Thymus (tissue), 14 donors: ENCODE results near the gene SLC11A1. TPM values are rescaled to one million over a fixed set of nuclear protein-coding genes. Genes with fewer than 3 reads are reported as not detected.

Source experiments
- DNase-seq, 9 donors: peaks; one replicate each; pipeline ENCODE4 v3.0.0-alpha.2; 2013; ENCODE audit warnings: low spot score in 9 of 9, low read depth in 6 of 9, missing footprints in 1 of 9
- H3K27ac ChIP-seq, 2 donors: one replicate each; pipeline ENCODE4 v1.5.1; 2013; ENCODE audit warnings: control low read depth in 1 of 2, low read depth in 1 of 2, low read length in 1 of 2, mild to moderate bottlenecking in 1 of 2, moderate library complexity in 1 of 2
- H3K27me3 ChIP-seq, 2 donors: one replicate each; pipeline ENCODE4 v1.5.1; 2013; ENCODE audit warnings: low read length in 1 of 2; ENCODE audit not compliant: control insufficient read depth in 2 of 2, insufficient read depth in 1 of 2
- H3K36me3 ChIP-seq, 2 donors: one replicate each; pipeline ENCODE4 v1.5.1; 2013; ENCODE audit warnings: low read length in 1 of 2, mild to moderate bottlenecking in 1 of 2, moderate library complexity in 1 of 2; ENCODE audit not compliant: control insufficient read depth in 2 of 2, insufficient read depth in 2 of 2
- H3K4me1 ChIP-seq, 2 donors: one replicate each; pipeline ENCODE4 v1.5.1; 2013; ENCODE audit warnings: low read length in 2 of 2; ENCODE audit not compliant: control insufficient read depth in 2 of 2, insufficient read depth in 2 of 2
- H3K4me3 ChIP-seq, 2 donors: one replicate each; pipeline ENCODE4 v1.5.1; 2013; ENCODE audit warnings: low read length in 2 of 2, control low read depth in 1 of 2, mild to moderate bottlenecking in 1 of 2
- H3K9me3 ChIP-seq, 2 donors: one replicate each; pipeline ENCODE4 v1.5.1; 2013; ENCODE audit warnings: low read length in 1 of 2, mild to moderate bottlenecking in 1 of 2; ENCODE audit not compliant: control insufficient read depth in 2 of 2, insufficient read depth in 1 of 2
- WGBS: extraction: QIAGEN DNeasy Blood & Tissue Kit; methylation state at CpG from one replicate; pipeline ENCODE4 v1.1.7; 2013; 5-methylcytosine and 5-hydroxymethylcytosine counted together
- long read RNA-seq, 10 donors: transcript quantifications; one replicate each; lab custom pipeline, GENCODE V29; 2026
- polyA plus RNA-seq: library from polyadenylated mRNA; stranded (reverse); fragments of 200-250 nt; gene quantifications from one replicate; pipeline ENCODE4 v1.2.3, GENCODE V29; 2013
- total RNA-seq: library from RNA; stranded (reverse); fragments of 120-200 nt; gene quantifications from one replicate; pipeline ENCODE4 v1.2.4, GENCODE V29; 2013
- donor health status: healthy.

The SLC11A1 gene
- 0.71 TPM for total RNA-seq
- 25.2 TPM for polyA plus RNA-seq
- long read RNA-seq, donor 1, result 0 reads
- long read RNA-seq, donor 2, result 0 reads
- long read RNA-seq, donor 3, result 0 reads
- long read RNA-seq, donor 4, result 0 reads
- long read RNA-seq, donor 5, result 0 reads
- long read RNA-seq, donor 6, result 0 reads
- long read RNA-seq, donor 7, result 0 reads
- long read RNA-seq, donor 8, result 0 reads
- long read RNA-seq, donor 9, result 0 reads
- long read RNA-seq, donor 10, result 0 reads

GRCh38 chr2:218381916-218382366 lies at the start of gene SLC11A1:
Gene SLC11A1 (plus strand): TSS chr2:218382273. CDS start chr2:218382369, 96 bp downstream.
- Histone ChIP-seq H3K9me3 (no peaks in the 10 kb centered on the region), H3K27ac (no peak within 1 kb of the TSS), H3K4me1 (peaks cover 0 to 3% of the 10 kb centered on the region in 2 donors), H3K36me3 (no peaks in the 10 kb centered on the region), H3K27me3 (peaks cover 0 to 6% of the 10 kb centered on the region in 2 donors), H3K4me3 (no peak within 1 kb of the TSS)
- DNase-seq, result no peak
- 88% methylated on average over 13 of the region's 13 CpGs for WGBS

- Histone ChIP-seq H3K4me3 (no peak overlapping the region), H3K27ac (peak overlapping the region; percentile 40 to 62), H3K36me3 (no peaks in the 10 kb centered on the region), H3K9me3 (no peaks in the 10 kb centered on the region), H3K27me3 (no peaks in the 10 kb centered on the region), H3K4me1 (peaks cover 5 to 44% of the 10 kb centered on the region in 2 donors)
- WGBS, result 100% methylated on average over 1 of the region's 1 CpG
- no peak for DNase-seq
Observed at GRCh38 chr2:218332288-218332687, 49.8 kb upstream of the SLC11A1 start.

- DNase-seq, result peak in 1 of 9 donors; percentile 48
- no peak overlapping the region for H3K4me3 ChIP-seq
- 36% methylated on average over 16 of the region's 16 CpGs for WGBS
Observed at GRCh38 chr2:218332920-218333645, 49.0 kb upstream of the SLC11A1 start.

GRCh38 chr2:218334531-218334930 lies 47.5 kb upstream of the SLC11A1 start:
- 96% methylated on average over 3 of the region's 3 CpGs for WGBS
- Histone ChIP-seq H3K36me3 (no peaks in the 10 kb centered on the region), H3K9me3 (no peaks in the 10 kb centered on the region), H3K27ac (no peak overlapping the region), H3K4me1 (peaks cover 5 to 29% of the 10 kb centered on the region in 2 donors), H3K4me3 (no peak overlapping the region), H3K27me3 (no peaks in the 10 kb centered on the region)
- no peak for DNase-seq

More at GRCh38 chr2:218332920-218333645, 49.0 kb upstream of the SLC11A1 start:
- peak overlapping the region; percentile 15 to 45 for H3K27ac ChIP-seq
- no peaks in the 10 kb centered on the region for H3K9me3 ChIP-seq
- peaks cover 5 to 36% of the 10 kb centered on the region in 2 donors for H3K4me1 ChIP-seq
- no peaks in the 10 kb centered on the region for H3K27me3 ChIP-seq
- no peaks in the 10 kb centered on the region for H3K36me3 ChIP-seq

- Histone ChIP-seq H3K9me3 (no peaks in the 10 kb centered on the region), H3K36me3 (no peaks in the 10 kb centered on the region), H3K4me3 (no peak overlapping the region), H3K4me1 (no peaks in the 10 kb centered on the region), H3K27ac (no peak overlapping the region), H3K27me3 (no peaks in the 10 kb centered on the region)
- no peak for DNase-seq
- 99% methylated on average over 9 of the region's 9 CpGs for WGBS
Observed at GRCh38 chr2:218340656-218341055, 41.4 kb upstream of the SLC11A1 start.

GRCh38 chr2:218341381-218341780 lies 40.7 kb upstream of the SLC11A1 start:
- Histone ChIP-seq H3K9me3 (no peaks in the 10 kb centered on the region), H3K36me3 (no peaks in the 10 kb centered on the region), H3K27ac (no peak overlapping the region), H3K27me3 (no peaks in the 10 kb centered on the region), H3K4me1 (no peaks in the 10 kb centered on the region), H3K4me3 (no peak overlapping the region)
- DNase-seq, result no peak
- 96% methylated on average over 8 of the region's 8 CpGs for WGBS

GRCh38 chr2:218342837-218343236 lies 39.2 kb upstream of the SLC11A1 start:
- Histone ChIP-seq H3K9me3 (no peaks in the 10 kb centered on the region), H3K4me1 (no peaks in the 10 kb centered on the region), H3K36me3 (no peaks in the 10 kb centered on the region), H3K27ac (no peak overlapping the region), H3K27me3 (no peaks in the 10 kb centered on the region), H3K4me3 (no peak overlapping the region)
- WGBS, result 98% methylated on average over 5 of the region's 5 CpGs
- no peak for DNase-seq

GRCh38 chr2:218343591-218343990 lies 38.5 kb upstream of the SLC11A1 start:
- H3K9me3 ChIP-seq, result no peaks in the 10 kb centered on the region
- WGBS, result 96% methylated on average over 3 of the region's 3 CpGs
- no peaks in the 10 kb centered on the region for H3K36me3 ChIP-seq
- H3K4me3 ChIP-seq, result no peak overlapping the region
- H3K4me1 ChIP-seq, result no peaks in the 10 kb centered on the region
- no peaks in the 10 kb centered on the region for H3K27me3 ChIP-seq
- no peak for DNase-seq
- H3K27ac ChIP-seq, result no peak overlapping the region

GRCh38 chr2:218344090-218344754 lies 37.9 kb upstream of the SLC11A1 start:
- Histone ChIP-seq H3K36me3 (no peaks in the 10 kb centered on the region), H3K9me3 (no peaks in the 10 kb centered on the region), H3K4me3 (no peak overlapping the region), H3K4me1 (no peaks in the 10 kb centered on the region), H3K27me3 (no peaks in the 10 kb centered on the region), H3K27ac (no peak overlapping the region)
- no peak for DNase-seq
- WGBS, result 98% methylated on average over 12 of the region's 12 CpGs
